ENCODE measurements around the gene ADAM21.
"Not testable (repeated sequence)": the region's sequence is repeated elsewhere in the genome, so short reads cannot be mapped to it uniquely, and the experiment has no call there.

ADAM21 gene

GRCh38 chr14:70477356-70478105, 25.6 kb downstream of the ADAM21 start:
- DNase-seq: not testable (repeated sequence)

- DNase-seq: no peak
These were observed 37.7 kb downstream of the ADAM21 start for GRCh38 chr14:70489579-70490200.

GRCh38 chr14:70498191-70498590, 46.2 kb downstream of the ADAM21 start:
- no peak for DNase-seq
